SU-DHL-6 (cell line): ENCODE results near the gene IGSF21.

Experiments
- H2AFZ ChIP-seq: fragments of 200-600 bp; sonication (generic); 2 replicates; pipeline ENCODE4 v1.6.1; 2014; ENCODE audit warnings: low read depth, mild to moderate bottlenecking, moderate library complexity, mixed read lengths, antibody characterized with exemption, low read length; ENCODE audit not compliant: severe bottlenecking
- H3F3A ChIP-seq: fragments of 200-600 bp; shearing (Covaris generic); 2 replicates; pipeline ENCODE4 v1.6.0; 2016; ENCODE audit warnings: antibody characterized with exemption, mild to moderate bottlenecking; ENCODE audit not compliant: insufficient read depth
- H3K27ac ChIP-seq: fragments of 200-600 bp; sonication (generic); 2 replicates; pipeline ENCODE4 v1.5.1; 2016; ENCODE audit warnings: low read depth, mild to moderate bottlenecking, low read length, moderate library complexity, mixed read lengths
- H3K27me3 ChIP-seq: fragments of 200-600 bp; sonication (generic), shearing (Covaris generic); 2 replicates; pipeline ENCODE4 v1.6.0; 2014; ENCODE audit warnings: mild to moderate bottlenecking, low read length
- H3K36me3 ChIP-seq: fragments of 200-600 bp; sonication (generic); 2 replicates; pipeline ENCODE4 v1.6.1; 2014; ENCODE audit warnings: mild to moderate bottlenecking, low read length, mixed read lengths
- H3K4me2 ChIP-seq: fragments of 300-600, 200-600 bp; shearing (Covaris generic), sonication (generic); 2 replicates; pipeline ENCODE4 v1.6.0; 2014; ENCODE audit warnings: low read length, low read depth, mild to moderate bottlenecking; ENCODE audit not compliant: poor library complexity, severe bottlenecking
- H3K4me3 ChIP-seq: fragments of 200-600 bp; sonication (generic); 2 replicates; pipeline ENCODE4 v1.5.1; 2014; ENCODE audit warnings: antibody characterized with exemption, low read length, mild to moderate bottlenecking, mixed read lengths; ENCODE audit not compliant: insufficient read depth, poor library complexity, severe bottlenecking
- H3K79me2 ChIP-seq: fragments of 200-600 bp; sonication (generic); 2 replicates; pipeline ENCODE4 v1.6.1; 2014; ENCODE audit warnings: mild to moderate bottlenecking, low read length, moderate library complexity; ENCODE audit not compliant: insufficient read depth
- H3K9ac ChIP-seq: fragments of 200-600 bp; sonication (generic); 2 replicates; pipeline ENCODE4 v1.7.0; 2014; ENCODE audit warnings: mild to moderate bottlenecking, low read length
- H3K9me2 ChIP-seq: fragments of 200-600 bp; sonication (generic); replicated peaks from 2 replicates; pipeline ENCODE4 v1.6.1; 2014; ENCODE audit warnings: low read length; ENCODE audit not compliant: insufficient read depth
- H3K9me3 ChIP-seq: fragments of 200-600 bp; sonication (generic); 2 replicates; pipeline ENCODE4 v1.6.1; 2014; ENCODE audit warnings: low read length, mixed read lengths; ENCODE audit not compliant: insufficient read depth
- H4K20me1 ChIP-seq: fragments of 200-600 bp; sonication (generic); 2 replicates; pipeline ENCODE4 v1.6.1; 2014; ENCODE audit warnings: low read depth, mild to moderate bottlenecking, antibody characterized with exemption, low read length, moderate library complexity, mixed read lengths
- CTCF ChIP-seq: fragments of 200-600 bp; sonication (generic); IDR thresholded peaks from one replicate; pipeline ENCODE4 v1.5.1; 2017; ENCODE audit warnings: antibody characterized with exemption, mild to moderate bottlenecking, low read length, moderate library complexity; ENCODE audit not compliant: insufficient read depth, poor library complexity, severe bottlenecking
- EZH2phosphoT487 ChIP-seq: fragments of 200-600 bp; sonication (generic), shearing (Covaris generic); conservative IDR thresholded peaks from 2 replicates; pipeline ENCODE4 v1.6.1; 2018; ENCODE audit warnings: mild to moderate bottlenecking, antibody characterized with exemption, low read length, moderate library complexity, mixed read lengths

The IGSF21 gene

GRCh38 chr1:18385239-18385790, 277.7 kb downstream of the IGSF21 start:
- TF ChIP-seq CTCF: no peak
- no peak for TF ChIP-seq EZH2phosphoT487
- no peak overlapping the region for H2AFZ ChIP-seq
- H3K36me3 ChIP-seq: no peaks in the 10 kb centered on the region
- no peaks in the 10 kb centered on the region for H4K20me1 ChIP-seq
- H3K9ac ChIP-seq: no peak overlapping the region
- H3K27me3 ChIP-seq: no peaks in the 10 kb centered on the region
- H3K9me3 ChIP-seq: no peaks in the 10 kb centered on the region
- H3K4me3 ChIP-seq: no peak overlapping the region
- no peak overlapping the region for H3K4me2 ChIP-seq
- H3F3A ChIP-seq: no peaks in the 10 kb centered on the region
- H3K79me2 ChIP-seq: no peaks in the 10 kb centered on the region
- H3K9me2 ChIP-seq: no peaks in the 10 kb centered on the region
- H3K27ac ChIP-seq: no peak overlapping the region

GRCh38 chr1:18386591-18386990, 279.0 kb downstream of the IGSF21 start:
- TF ChIP-seq CTCF (no peak), EZH2phosphoT487 (no peak)
- Histone ChIP-seq H3K27me3 (no peaks in the 10 kb centered on the region), H4K20me1 (no peaks in the 10 kb centered on the region), H3K27ac (no peak overlapping the region), H3F3A (no peaks in the 10 kb centered on the region), H3K9me2 (no peaks in the 10 kb centered on the region), H3K4me2 (no peak overlapping the region), H3K9ac (no peak overlapping the region), H3K9me3 (no peaks in the 10 kb centered on the region), H3K36me3 (no peaks in the 10 kb centered on the region), H3K79me2 (no peaks in the 10 kb centered on the region), H3K4me3 (no peak overlapping the region), H2AFZ (no peak overlapping the region)

- Histone ChIP-seq H4K20me1 (no peaks in the 10 kb centered on the region), H2AFZ (no peak overlapping the region), H3K9me3 (no peaks in the 10 kb centered on the region), H3K27me3 (no peaks in the 10 kb centered on the region), H3K79me2 (no peaks in the 10 kb centered on the region), H3K9ac (no peak overlapping the region), H3K4me2 (no peak overlapping the region), H3K4me3 (no peak overlapping the region), H3K36me3 (no peaks in the 10 kb centered on the region), H3K27ac (no peak overlapping the region), H3F3A (no peaks in the 10 kb centered on the region), H3K9me2 (no peaks in the 10 kb centered on the region)
- TF ChIP-seq EZH2phosphoT487 (no peak), CTCF (no peak)
Observed at GRCh38 chr1:18387307-18387706, 279.7 kb downstream of the IGSF21 start.
